ENCODE data around the gene NKD2.
"Not testable (repeated sequence)": the region's sequence is repeated elsewhere in the genome, so short reads cannot be mapped to it uniquely, and the experiment has no call there.

Gene NKD2

DNA sequence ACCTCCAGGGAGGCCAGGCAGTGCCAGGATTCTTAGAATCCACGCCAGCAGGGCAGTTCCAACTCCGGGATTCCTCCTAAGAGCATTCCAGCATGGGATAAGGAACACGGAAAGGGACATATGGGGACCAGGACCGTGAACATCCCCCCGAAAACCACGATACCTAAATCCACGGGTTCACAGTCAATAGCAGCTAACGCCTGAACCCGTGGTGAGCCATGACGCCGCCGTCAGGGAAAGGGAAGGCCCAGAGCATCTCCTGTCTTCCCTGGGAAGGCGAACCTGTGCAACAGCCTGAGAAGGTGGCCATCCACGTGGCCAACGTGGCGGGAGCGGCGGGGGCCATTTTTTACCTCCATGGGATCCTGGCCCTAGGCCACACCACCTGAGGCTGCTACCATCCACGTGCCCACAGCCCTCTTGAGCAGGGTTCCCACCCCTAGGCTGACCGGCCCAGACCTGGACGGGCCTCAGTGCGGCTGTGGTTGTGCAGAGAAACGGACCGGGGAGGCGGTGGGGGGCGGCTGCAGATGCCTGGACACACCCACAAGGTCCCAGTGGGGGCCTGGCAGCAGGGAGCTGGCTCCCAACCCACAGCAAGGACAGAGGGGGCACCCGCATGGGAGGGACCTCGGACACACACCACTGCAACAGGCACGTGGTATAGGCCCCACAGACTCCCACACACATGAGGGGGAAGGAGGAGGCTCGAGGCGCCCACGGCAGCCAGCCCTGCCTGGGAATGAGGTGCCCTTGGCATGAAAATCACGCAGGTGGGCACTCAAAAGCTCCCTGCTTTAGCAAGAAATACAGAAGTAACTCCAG lies 60.5 kb downstream of the NKD2 start:
- DNase-seq (ENCODE audit: low read depth in 3 of 3) = no peak

DNA sequence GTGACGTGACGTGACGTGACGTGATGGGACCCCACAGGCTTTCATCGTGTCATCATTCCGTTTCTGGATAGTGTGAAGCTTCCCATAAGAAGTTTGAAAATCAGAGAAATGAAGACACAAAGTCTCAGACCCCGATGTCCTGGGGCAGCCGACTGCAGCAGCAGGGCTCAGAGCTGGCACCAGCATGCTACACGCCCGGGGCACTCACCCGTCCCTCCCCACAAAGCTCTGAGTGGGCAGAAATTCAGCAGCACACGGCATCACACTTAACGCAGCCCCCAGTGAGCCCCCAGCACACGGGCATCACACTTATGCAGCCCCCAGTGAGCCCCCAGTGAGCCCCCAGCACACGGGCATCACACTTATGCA lies 61.1 kb downstream of the NKD2 start:
- DNase-seq (ENCODE audit: low read depth in 3 of 3) = no peak

DNA sequence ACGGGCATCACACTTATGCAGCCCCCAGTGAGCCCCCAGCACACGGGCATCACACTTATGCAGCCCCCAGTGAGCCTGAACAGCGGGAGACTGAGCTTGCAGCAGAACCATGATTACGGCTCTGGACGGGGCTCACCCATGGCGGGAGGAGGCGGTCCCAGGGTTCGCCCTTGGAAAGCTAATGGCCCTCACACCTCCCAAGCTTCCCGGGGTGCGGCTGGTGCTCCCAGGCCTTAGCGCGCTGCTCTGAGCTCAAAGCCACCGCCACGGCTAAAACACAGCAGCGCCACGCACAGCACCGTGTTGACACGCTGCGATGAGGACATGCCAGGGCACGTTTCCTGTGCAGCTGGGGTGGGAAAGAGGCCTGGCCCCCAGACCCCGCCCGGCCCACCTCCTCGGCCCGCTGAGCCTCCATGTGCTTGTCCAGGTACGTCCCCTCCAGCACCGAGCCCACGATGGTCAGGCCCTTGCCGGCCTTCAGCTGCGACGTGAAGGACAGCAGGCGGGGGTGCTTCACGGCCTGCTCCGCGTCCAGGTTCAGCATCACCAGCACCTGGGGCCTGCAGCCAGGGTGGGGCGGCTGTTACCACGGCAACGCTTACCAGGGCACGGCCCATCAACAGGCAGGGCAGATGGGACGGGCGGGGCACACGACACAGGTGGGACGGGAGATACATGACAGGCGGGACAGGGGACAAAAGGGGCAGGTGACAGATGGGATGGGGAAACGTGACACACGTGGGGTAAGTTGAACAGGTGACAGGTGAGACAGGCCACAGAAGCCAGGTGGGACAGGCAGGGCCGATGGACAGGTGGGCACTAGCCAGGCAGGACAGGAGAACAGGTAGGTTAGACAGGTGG lies 64.9 kb downstream of the NKD2 start:
- no peak for DNase-seq (ENCODE audit: low read depth in 3 of 3)

DNA sequence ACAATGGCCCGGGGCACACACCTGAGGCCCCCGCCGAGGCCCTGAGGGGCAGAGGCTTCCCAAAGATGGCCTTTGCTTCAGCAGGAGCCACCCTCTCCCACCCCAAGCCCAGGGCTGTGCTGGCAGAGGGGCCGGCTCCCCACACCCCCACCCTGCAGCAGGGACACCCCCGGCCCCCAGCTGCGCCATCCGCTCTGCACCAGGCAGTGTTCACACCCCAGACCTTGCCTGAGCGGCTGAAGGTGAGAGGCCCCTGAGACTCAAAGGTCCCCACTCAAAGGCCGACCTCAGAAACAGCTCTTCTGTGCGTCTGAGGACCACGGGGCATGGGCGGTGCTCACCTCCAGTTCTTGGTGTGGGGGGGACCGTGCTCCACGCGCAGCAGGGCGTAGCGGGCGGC lies 65.6 kb downstream of the NKD2 start:
- DNase-seq (ENCODE audit: low read depth in 3 of 3) = no peak

DNA sequence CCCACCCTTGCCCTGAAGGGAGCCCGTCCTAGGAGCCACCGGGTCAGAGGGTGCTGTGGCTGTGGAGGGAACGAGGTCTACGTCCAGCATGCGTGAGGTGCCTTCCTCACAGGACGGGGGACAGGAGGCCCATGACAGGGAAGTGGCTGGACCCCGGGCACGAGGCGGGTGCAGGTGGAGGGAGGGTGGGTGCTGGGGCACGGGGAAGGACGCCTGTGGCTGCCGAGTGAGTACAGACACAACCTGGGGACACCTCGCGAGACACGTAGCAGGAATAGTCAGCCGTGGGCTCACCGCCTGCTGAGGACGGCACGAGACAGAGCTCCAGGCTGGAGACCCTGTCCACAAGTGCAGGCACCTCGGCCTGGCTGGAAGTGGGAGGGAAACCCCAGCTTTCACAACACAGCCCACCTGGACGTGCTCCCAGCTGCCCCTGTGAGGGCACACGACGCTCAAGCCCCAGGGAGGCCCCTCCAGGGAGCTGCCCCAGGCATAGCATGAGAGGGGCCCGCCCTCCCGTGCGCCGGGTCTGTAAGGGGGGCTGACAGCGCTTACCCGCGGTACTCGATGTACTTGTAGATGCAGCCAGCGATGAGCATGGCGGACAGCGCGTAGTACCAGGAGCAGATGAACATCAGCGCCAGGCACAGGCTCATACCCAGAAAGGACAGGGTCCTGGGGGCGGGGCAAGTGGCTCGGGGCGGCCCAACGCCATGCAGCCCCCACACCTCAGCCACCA lies 66.4 kb downstream of the NKD2 start:
- DNase-seq (ENCODE audit: low read depth in 3 of 3) = no peak

DNA sequence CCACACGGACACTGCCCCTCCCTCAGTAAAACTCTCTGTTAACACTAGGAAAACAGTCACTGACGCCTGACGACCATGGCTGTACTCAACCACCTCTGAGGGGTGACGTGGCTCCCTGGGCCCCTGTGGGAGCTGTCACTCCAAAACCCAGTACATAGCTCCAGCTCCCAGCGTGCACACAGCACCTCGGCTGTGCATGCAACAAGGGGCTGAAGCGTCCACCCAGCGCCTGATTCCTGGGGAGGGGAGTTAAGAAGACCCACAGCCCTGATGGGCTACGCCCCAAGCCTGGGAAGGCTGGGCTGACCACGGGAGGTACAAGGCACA lies 66.9 kb downstream of the NKD2 start:
- DNase-seq (ENCODE audit: low read depth in 3 of 3) = no peak

DNA sequence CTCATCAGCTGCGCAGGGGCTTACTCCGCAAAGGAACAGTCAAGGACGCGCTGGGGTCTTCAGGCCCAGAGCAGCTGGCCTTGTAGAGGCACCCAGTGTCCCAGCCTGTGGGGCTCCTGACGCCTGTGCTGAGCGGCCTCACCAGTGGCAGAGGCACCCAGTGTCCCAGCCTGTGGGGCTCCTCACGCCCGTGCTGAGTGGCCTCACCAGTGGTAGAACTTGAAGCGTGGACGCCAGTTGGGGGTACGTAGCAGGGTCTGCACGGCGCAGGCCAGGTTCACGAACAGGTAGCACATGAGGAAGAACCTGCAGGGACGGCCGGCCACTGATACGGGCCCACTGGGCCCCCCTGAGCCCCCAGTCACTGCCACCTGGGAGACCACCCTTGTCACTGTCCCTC lies 67.3 kb downstream of the NKD2 start:
- no peak for DNase-seq (ENCODE audit: low read depth in 3 of 3)

DNA sequence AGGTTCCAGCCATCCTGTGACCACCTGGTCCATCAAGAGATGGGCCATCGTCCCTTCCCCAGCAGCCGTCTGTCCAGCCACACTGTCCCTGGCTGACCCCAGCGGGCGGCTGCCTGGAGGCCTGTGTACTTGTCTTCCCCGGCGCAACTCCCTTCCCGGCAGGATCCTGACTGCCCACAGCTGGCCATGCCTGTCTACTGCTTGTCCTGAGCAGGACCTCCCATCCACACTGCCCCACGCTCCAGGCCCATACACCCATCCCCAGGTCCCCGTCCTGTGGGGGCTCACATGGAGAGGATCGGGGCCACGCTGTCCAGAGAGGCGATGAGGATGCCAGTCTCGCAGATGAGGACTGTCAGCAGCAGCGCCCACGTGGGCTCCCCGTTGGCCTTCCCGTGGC lies 67.8 kb downstream of the NKD2 start:
- no peak for DNase-seq (ENCODE audit: low read depth in 3 of 3)

DNA sequence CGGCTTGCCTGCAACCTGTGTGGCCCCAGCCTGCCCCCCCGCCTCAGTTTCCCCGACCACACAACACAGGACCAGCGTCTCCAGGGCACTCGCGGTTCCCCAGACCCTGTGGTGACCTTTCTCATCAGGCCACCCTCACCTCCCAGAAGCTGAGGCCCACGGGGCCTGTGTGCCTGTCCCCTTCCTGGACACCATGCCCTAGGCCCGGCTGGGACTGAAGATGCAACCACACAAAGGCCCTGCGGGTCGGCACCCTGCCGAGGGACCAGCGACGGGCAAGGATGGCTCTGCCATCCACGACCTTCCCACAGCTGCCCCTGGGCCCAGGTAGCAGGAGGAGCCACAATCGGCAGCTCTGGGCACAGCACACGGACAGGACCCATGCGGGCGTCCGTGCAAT lies 68.4 kb downstream of the NKD2 start:
- DNase-seq (ENCODE audit: low read depth in 3 of 3) = no peak

DNA sequence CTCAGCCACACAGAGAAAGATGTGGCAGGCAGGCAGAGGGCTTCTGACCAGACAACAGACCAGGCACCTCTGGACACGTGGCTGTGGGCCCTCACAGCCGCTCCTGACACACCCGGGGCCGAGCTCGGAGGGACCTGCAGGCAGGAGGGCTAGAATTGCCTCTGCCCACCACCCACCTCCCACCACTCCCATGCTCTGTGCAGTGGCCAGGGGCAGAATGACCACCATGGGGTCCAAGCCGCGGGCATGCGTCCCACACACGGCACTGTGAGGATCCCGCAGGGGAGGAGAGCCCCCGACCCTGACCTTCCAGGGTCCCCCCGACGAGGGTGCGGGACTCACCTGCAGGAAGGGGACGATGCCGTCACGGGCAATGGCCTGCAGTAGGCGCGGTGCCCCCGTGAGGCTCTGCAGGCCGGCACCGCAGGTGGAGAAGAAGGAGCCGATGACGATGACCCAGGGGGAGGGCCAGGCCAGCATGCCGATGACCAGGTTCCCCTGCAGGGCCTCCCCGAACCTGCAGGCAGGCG lies 69.0 kb downstream of the NKD2 start:
- no peak for DNase-seq (ENCODE audit: low read depth in 3 of 3)

DNA sequence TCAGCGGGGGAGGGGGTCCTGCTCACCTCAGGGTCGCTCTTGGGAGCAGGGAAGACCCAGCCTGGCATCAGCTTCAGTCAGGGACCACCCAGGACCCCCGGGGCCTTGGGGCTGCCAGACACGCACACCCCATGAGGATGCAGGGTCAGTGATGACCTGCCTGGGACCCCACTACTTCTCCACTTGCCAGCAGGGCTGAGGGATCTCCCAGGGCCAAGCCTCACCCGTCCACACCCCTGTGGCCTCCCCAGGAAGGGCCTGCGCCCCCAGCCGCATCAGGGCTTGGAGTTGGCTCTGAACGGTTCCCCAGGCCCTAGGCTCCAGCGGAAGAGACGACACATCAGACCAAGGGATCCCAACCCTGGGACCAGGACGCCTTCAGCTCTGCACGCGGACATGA lies 69.6 kb downstream of the NKD2 start:
- no peak for DNase-seq (ENCODE audit: low read depth in 3 of 3)

DNA sequence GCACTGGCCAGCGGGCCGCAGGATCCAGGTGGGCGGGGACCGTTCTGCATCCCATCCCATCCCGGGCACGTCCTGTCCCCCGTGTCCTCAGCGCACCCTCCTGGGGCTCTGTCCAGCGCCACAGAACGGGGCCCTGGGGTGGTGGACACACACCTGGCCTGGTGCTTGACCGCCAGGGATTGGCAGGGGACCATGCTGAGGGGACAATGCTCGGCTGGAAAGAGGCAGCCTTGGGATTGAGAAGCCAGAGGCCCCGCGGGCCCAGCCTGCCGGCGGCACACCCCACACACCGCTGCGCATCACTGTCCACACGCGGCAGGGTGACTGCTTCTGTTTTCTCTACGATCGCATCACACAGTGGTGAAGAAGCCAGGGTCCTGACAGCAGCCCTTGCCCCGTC lies 70.2 kb downstream of the NKD2 start:
- DNase-seq (ENCODE audit: low read depth in 3 of 3) = no peak

DNA sequence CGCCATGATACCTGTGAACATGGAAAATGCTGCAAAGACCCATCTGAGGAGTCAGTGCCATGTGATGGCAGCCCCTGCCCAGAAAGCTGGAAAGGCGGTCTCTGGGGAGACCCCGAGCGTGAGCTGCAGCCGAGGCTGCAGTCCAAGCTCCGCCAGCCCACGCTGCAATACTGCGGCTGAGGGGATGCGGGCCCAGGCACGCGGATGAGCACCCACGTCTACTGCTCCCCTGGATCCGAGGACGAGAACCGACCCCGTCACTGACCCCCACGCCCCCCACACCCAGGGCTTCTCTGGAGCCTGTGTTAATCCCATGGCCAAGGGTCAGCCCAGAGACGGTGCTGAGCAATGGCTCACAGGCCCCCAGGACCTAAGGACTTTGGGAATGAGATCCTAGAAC lies 70.9 kb downstream of the NKD2 start:
- DNase-seq (ENCODE audit: low read depth in 3 of 3) = no peak

DNA sequence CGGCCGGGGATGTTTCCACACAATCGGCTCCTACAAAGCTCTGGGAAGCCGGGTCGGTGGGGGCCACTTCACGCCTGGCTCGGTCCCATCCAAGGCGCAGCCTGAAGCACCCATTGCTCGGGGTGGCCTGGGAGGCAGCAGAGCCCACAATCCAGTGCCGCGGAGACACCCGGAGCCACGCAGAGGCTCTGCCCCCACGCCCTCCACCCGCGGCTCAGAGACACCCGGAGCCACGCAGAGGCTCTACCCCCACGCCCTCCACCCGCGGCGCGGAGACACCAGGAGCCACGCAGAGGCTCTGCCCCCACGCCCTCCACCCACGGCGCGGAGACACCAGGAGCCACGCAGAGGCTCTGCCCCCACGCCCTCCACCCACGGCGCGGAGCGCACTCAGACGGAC lies 71.4 kb downstream of the NKD2 start:
- no peak for DNase-seq (ENCODE audit: low read depth in 3 of 3)

DNA sequence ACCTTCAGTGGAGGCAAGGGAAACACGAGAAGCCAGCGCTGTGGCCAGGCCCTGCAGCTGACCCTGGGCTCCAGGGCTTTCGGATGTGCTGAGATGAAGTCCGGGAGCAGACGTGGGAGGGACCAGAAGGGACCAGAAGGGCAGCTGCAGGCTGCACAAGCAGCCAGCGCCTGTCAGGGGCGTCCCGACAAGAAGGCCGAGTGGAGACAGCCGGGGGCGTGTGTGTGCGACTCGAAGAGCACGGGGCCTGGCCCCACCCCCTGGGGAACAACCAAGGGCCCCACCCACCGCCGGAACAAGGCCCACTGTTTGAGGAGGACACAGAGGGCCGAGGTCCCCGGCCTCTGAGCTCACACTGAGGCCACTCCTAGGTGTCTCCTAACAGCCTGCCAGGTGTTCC lies 71.8 kb downstream of the NKD2 start:
- DNase-seq (ENCODE audit: low read depth in 3 of 3) = no peak

DNA sequence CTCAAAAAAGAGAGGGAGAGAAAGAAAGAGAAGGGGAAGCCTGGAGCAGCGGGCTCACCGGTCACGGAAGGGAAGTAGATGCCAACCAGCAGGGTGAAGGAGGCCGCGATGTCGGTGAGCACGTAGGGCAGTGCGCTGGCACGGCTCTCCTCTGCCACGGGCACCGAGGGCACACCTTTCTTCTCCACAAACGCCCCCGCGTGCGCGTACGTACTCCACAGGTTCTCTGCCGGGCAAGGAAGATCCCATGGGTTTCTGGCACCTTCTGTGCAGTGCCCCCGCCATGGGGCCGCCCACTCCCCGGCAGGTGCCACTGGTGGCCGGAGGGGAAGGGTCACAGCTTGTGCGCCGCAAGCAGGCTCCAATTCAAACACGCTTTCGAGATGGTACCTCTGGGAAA lies 72.9 kb downstream of the NKD2 start:
- no peak for DNase-seq (ENCODE audit: low read depth in 3 of 3)

DNA sequence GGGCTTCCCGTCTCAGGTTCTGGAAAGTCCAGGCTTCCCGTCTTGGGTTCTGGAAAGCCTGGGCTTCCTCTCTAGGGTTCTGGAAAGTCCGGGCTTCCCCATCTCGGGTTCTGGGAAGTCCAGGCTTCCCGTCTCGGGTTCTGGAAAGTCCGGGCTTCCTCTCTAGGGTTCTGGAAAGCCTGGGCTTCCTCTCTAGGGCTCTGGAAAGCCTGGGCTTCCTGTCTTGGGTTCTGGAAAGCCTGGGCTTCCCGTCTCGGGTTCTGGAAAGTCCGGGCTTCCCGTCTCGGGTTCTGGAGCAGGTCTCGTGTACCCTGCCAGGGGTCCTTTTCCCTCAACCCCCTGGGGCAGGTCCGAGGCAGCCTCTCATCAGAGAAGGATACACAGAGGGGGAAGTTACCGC lies 74.4 kb downstream of the NKD2 start:
- not testable (repeated sequence) for DNase-seq (ENCODE audit: low read depth in 3 of 3)

DNA sequence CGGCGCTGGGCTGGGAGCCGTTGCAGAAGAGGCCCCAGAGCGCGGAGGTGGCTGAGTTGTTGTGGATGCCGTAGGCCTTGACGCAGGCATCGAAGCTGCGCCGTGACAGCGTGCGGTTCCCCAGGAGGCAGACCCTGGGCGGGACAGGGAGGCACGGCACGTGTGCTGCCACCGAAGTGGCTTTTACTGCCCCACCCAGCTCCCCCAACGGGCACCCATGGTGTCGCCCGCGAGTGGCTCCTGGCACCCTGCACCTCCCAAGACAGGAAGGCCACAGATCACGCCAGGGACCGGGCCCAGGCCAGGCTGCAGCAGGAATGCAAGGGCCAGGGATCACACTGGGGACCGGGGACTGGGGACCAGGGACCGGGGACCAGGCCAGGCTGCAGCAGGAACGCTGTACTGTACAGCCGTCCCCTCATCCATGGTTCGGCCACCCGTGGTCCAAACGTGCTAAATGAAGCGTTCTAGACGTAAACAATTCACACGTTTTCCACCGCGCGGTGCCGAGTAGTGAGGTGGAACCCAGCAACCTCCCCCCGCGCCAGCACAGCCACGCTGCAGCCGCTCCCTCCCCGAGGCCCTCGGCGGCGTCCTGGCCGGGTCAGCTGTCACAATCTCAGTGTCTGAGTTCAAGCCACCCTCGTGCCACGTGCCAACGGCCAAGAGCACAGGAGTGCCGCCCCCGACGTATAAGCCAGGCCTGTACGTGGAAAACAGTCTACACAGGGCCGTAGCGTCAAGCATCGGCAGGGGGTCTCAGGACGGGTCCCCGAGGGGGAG lies 75.4 kb downstream of the NKD2 start:
- DNase-seq (ENCODE audit: low read depth in 3 of 3) = no peak

DNA sequence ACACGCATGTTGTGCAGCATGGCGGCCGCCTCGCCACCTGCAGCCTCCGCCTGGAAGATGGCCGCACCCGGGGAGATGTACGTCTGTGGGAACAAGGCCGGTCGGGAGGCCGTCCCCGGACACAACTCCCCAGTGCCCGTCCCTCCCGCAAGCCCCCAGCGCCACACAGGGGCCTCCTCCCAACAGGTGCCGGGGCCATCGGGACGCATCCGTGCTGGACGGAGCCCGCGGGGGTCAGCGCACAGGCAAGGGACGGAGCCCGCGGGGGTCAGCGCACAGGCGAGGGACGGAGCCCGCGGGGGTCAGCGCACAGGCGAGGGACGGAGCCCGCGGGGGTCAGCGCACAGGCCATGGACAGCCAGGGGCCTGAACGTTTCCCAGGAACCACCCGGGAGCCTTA lies 76.8 kb downstream of the NKD2 start:
- DNase-seq (ENCODE audit: low read depth in 3 of 3) = no peak

DNA sequence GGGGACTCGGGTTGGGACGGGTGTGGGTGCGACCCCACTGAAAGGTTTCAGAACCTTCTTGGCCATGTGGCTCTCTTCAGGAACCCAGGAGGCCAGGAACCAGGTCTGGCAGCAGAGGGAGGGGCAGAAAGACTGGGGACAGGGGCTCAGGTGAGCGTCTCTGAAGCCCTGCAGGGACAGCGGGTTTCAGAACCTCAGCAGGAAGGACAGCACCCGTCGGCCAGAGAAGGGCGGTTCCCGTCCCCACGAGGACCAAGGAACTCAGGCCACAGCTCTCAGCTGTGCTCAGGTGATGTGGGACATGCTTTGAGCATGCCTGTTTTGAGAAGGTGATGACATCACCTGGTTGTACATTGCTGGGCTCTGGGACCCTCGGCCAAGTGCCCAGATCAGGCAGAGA lies 77.5 kb downstream of the NKD2 start:
- DNase-seq (ENCODE audit: low read depth in 3 of 3) = no peak

DNA sequence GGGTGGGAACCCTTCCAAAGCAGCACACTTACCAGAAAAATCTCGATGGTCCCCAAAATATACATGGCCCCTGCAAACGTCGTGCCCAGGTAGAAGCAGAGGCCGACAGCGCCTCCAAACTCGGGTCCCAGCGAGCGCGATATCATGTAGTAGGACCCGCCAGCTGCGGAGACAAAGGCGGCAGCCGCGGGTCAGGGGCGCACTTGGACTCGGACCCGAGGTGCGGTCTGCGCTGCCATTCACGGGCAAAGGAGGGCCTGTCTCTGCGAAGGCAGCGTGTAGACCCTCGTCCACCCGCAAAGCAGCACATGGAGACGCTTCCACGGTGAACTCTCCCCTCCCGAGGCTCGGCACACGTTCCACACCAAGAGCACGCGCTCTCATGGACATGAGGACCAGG lies 78.3 kb downstream of the NKD2 start:
- no peak for DNase-seq (ENCODE audit: low read depth in 3 of 3)

DNA sequence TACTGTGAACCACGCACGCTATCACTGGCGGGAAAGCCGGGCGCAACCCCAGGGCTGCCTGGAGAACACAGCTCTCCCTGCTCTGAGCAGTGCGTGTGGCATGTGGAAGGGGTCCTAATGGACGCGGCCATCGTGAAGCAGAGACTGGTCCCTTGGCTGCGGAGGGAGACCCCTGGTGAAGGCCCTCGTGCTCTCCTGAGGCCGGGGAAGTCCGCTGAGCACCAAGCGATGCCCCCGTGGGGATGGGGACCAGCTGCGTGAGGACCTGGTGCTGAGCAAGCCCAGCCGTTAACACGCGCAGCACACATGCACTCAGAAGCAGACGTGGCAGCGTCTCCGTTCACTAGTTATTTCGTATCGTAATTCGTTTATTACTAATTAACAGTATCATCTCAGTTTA lies 78.8 kb downstream of the NKD2 start:
- DNase-seq (ENCODE audit: low read depth in 3 of 3) = no peak
